HG02623 (cell line): Measurements from ENCODE around the gene SF1.

Experiments used
- ATAC-seq: cut with Tn5 transposase; IDR thresholded peaks from one replicate; pipeline ENCODE4 v1.9.1; 2021; ENCODE audit warnings: moderate library complexity; ENCODE audit not compliant: unreplicated experiment

SF1 gene

GRCh38 chr11:64728757-64729365 is 49.5 kb downstream of the SF1 start:
- no peak for ATAC-seq

DNA sequence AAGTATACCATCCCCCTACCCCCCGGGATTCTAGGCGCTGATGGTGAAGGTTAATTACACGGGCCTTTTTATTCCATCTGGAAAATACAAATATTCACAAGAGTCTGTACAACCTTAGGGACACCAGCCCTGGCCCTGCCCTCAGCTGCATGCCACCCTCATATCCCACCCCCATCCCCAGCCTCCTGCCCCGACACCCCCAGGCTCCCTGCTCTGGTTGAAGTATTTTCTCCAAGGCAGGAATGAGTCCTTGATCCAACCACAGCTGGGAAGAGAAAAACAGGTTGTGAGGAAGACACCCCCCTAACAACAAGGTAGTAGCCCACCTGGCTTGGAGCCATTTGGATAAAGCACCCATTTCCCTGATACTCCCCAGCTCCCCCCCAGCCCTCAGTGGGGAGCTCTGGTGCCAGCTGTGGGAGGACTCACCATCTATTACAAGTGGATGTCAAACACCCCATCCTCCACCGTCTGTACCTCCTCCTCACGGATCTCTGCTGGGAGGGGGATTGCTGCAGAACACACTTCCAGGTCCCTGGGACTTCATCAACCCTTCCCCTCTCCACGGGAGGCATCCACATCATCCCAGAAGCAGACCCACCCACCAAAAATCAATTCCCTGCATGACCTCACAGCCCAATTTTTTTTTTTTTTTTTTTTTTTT is 51.3 kb downstream of the SF1 start:
- ATAC-seq, result no peak

GRCh38 chr11:64726211-64726641 is 52.1 kb downstream of the SF1 start:
- ATAC-seq, result no peak

- no peak for ATAC-seq
Measured at GRCh38 chr11:64724863-64725532, 53.3 kb downstream of the SF1 start.

DNA sequence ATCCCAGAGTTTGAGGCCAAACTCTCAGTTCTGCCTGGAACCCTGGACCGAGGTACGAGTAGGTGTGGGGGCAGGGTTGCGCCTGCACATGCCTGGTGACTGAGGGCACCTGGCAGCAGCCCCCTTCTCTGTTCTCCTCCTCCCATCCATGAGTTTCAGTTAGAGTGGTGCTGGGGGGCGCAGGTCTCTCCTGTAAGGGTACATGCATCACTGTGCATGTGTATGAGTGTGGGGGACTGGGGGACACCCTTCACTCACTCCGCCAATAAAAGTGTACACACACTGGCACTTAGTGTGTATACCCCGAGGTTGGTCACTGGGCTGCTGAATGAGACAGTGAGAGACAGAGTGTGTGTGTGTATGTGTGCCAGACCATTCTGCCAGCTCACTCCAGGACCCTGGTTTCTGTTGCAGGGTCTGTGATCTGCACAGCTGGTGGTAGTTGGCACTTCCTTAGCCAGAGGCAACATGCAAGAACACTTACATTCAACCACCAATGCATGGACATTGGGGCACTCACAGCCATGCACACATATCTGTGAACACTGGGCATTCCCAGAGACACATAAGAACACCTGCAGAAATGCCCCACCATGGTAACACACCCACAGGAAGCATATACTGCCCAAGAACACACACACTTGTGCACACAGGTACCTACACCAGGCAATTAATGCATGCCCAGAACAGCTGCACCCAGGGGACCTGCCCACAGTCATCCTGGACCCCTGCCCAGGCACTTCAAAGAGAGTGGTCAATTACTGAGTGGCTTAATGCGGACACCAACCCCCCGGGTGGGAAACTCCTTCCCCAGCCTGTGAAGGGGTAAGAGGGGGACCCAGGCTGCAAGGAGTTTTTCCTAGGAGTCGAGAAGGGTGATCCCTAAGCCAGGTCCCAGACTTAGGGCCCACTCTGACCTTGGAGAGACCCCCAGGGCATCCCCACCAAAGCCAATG is 54.2 kb downstream of the SF1 start:
- ATAC-seq, result no peak

DNA sequence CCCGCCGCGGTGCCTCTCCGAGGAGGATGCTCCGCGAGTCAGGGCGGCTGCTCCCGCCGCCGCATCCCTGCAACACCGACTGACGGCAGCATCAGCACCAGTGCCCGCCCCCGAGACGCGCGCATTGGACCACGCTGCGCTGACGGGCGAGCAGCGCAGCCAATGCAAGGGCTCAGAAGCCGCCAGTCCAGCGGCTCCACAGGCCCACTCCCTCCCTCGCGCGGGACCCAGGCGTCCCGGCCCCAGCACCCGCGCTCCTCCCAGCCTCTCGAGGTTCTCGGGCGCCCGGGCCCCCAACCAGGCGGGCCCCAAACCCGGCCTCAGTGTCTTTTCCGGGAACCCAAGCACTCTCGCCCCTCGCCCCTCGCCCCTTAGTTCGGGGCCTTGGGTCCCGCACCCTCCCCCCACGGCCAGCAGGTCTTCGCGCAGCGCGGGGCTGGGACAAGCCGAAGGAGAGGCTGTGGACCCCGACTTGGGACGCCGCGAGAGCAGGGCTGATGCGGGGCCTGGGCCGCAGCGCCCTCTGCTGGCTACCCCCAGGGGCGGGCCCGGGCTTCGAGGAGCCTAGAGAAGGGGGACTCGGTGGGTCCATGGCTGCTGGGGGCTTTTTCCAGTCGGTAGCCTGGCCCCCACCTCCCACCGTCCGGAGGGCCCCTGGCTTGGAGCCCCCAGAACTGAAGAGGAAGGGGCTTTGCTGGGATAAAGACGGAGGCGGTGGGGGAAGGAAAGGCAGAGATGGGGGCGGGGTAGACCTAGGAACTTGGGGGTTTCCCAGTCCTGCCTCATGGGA is 55.0 kb downstream of the SF1 start, which contains the start of gene NRXN2:
NRXN2 (minus strand) TSS at position 81 of the 790 bp plus-strand sequence. CDS start 9,498 bp downstream, outside the sequence.
- ATAC-seq, result peak; percentile 81

GRCh38 chr11:64722141-64723065 is 55.9 kb downstream of the SF1 start:
- no peak for ATAC-seq

DNA sequence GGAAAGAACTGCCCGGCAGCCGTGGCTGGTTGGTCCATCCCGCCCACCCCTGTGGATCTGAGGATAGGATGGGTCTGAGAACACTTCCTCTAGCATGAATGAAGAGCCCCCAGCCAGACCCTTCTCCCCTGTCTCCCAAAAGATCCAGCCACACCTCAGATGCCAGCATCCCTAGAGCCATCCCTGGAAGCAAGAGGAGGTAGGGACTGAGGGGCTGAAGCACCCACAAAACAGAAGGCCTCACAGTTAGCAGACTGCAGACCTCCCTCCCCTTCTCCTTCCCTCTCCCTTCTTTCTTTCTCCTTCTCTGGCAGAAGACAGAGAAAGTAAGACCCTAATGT is 57.0 kb downstream of the SF1 start:
- no peak for ATAC-seq

- ATAC-seq, result no peak
Measured at GRCh38 chr11:64720640-64721358, 57.5 kb downstream of the SF1 start.

GRCh38 chr11:64720167-64720566 is 58.2 kb downstream of the SF1 start:
- ATAC-seq, result no peak

DNA sequence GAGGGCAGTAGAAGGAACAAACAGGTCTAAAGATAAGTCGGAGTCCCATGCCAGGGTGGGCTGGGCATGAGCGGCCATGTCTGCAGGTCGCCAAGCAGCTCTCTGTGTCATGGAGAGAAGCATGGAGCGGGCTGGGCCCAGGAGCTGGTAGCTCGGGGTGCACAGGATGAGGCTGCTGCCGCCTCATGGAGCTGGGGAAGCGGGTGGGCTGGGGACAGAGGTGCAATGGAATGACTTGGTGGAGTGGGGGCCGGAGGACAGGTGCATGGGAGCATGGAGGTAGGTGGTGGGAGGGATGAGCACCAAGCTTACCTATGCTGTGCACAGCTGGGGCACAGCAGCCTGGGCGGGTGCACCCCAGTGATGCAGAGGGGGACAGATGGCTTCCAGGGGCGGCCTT is 58.9 kb downstream of the SF1 start:
- no peak for ATAC-seq

DNA sequence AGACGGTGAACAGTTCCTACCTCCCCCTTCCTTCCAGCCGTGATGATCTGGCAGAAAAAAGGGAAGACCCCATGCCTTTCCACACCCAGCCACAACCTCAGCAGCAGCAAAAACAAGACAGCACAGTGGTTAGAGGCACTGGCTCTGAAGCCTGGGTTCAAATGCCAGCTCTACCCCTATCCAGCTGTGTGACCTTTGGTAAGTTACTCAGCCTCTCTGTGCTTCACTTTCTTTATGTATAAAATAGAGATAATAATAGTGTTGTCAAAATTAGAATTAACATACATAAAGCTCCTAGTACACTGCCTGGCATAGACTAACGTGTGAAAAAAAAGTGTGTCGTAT is 59.6 kb downstream of the SF1 start:
- no peak for ATAC-seq

DNA sequence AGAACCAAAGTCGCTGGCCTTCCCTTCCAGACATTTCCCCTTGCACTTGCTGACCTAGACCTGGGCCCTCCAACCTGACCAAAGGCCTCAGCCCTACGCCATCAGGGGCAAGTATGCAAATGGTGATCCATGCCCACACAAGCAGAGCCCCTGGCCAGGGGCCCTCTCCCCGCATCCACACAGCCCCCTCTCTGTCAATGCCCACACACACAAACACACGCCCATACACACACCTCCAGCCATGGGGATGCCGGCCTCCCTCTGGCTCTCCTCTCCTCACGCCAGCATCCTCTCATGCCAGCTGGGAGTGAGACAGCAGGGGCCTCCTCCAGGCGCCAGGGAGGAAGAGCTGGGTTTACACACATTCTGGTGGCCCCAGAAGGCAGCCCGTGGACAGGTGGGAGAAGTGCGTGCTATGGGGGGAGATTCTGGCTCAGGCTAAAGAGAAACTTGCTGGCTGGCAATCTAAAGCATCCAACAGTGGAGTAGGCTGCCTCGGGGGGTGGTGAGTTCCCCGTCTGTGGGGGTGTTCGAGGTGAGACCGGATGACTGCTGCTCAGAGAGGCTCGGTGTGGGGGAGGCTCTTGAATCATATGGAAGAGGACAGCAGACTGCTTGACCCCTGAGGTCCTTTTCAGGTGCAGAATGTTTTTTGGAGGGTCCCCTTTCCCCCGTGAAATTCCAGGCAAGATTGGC is 60.1 kb downstream of the SF1 start:
- ATAC-seq, result no peak

GRCh38 chr11:64717268-64717578 is 61.1 kb downstream of the SF1 start:
- ATAC-seq, result no peak

- ATAC-seq, result no peak
Measured at GRCh38 chr11:64716473-64717267, 61.7 kb downstream of the SF1 start.

DNA sequence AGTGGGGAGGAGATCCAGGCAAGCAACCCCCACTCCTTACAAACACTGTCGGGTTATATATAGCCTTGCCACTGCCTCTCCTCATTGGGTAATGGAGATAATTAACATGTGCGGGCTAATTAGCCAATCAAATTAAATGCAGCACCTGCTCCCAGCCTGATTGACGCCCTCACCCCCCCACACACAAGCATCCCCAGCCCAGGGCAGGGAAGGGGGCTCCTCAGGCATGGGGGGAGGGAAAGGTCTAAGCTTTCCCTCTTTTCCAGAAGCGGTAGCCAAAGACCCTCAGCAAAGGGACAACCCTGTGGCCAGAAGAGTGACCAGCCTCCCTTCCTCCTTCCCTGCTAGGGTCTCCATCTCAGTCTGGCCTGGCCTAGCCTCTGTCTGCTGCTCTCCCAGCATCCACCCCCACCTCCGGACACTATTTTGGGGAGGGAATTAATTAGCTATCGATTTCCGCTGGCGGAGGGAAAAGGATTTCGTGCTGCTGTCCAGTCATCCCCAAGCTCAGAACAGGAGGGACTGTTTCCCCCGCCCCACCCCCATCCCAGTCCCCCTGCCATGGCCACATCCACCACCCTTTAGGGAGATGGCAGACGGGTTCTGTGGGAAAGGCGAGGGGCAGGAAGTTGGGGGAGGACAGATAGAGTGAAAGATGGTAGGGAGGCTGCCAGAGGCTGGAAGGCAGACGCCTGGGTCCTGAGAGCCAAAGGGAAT is 62.4 kb downstream of the SF1 start:
- ATAC-seq, result no peak

GRCh38 chr11:64715110-64715509 is 63.2 kb downstream of the SF1 start:
- ATAC-seq, result no peak
